Measurements from ENCODE around the gene ITPRID2. TPM values are rescaled to one million over a fixed set of nuclear protein-coding genes. Genes with fewer than 3 reads are reported as not detected.

ITPRID2 gene
- total RNA-seq, 1 donor from 2014 or later = 40.4 TPM

DNA sequence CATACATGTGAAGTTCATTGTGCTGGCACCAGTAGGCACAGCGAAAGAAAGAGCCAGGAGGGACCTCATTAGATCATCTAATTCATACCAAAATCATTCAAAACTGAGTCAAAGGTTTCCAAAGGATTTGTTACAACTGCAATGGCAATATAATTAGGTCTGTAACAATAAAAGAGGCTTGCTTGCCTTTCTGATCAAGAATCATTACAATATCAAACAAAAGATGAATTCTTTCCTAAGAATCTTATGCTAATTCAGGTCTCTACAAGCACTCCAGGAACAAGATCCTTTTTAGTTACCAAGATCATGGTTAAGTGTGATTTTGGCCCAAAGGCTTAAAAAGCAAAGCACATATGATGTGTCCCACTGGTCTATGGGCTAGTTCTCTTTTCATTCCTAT is 41.9 kb upstream of the ITPRID2 start:
- H3F3A ChIP-seq (ENCODE audit: low read depth) = no peaks in the 10 kb centered on the region
- no peaks in the 10 kb centered on the region for H4K20me1 ChIP-seq (ENCODE audit: low read depth)
- no peaks in the 10 kb centered on the region for H3K79me2 ChIP-seq (ENCODE audit: low read depth)
- TF ChIP-seq EZH2 (IDR thresholded peaks at IDR 0.05) (no peak), EZH2phosphoT487 (IDR thresholded peaks at IDR 0.05) (no peak)
- TF ChIP-seq, protein P1, sequence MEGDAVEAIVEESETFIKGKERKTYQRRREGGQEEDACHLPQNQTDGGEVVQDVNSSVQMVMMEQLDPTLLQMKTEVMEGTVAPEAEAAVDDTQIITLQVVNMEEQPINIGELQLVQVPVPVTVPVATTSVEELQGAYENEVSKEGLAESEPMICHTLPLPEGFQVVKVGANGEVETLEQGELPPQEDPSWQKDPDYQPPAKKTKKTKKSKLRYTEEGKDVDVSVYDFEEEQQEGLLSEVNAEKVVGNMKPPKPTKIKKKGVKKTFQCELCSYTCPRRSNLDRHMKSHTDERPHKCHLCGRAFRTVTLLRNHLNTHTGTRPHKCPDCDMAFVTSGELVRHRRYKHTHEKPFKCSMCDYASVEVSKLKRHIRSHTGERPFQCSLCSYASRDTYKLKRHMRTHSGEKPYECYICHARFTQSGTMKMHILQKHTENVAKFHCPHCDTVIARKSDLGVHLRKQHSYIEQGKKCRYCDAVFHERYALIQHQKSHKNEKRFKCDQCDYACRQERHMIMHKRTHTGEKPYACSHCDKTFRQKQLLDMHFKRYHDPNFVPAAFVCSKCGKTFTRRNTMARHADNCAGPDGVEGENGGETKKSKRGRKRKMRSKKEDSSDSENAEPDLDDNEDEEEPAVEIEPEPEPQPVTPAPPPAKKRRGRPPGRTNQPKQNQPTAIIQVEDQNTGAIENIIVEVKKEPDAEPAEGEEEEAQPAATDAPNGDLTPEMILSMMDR (IDR thresholded peaks at IDR 0.05) = no peak
- H3K36me3 ChIP-seq = no peaks in the 10 kb centered on the region
- H3K36me3 Mint-ChIP-seq = no peaks in the 10 kb centered on the region
- peaks cover 37% of the 10 kb centered on the region for H3K4me1 Mint-ChIP-seq
- H3K9ac ChIP-seq = no peak overlapping the region
- no peaks in the 10 kb centered on the region for H3K9me3 ChIP-seq (ENCODE audit: low read depth)
- no peaks in the 10 kb centered on the region for H3K27me3 Mint-ChIP-seq (ENCODE audit: insufficient read depth, low read depth)
- DNase-seq (ENCODE audit: low spot score) = no peak
- no peaks in the 10 kb centered on the region for H3K27me3 ChIP-seq
- H3K4me3 Mint-ChIP-seq = no peak overlapping the region
- peaks cover 12% of the 10 kb centered on the region for H3K4me1 ChIP-seq
- H3K27ac ChIP-seq = no peak overlapping the region
- no peak overlapping the region for H3K4me3 ChIP-seq
- no peak overlapping the region for H3K4me2 ChIP-seq
- H3K9me3 Mint-ChIP-seq = no peaks in the 10 kb centered on the region
- H3K27ac Mint-ChIP-seq = no peak overlapping the region
- H2AFZ ChIP-seq (replicated peaks) = no peak overlapping the region

DNA sequence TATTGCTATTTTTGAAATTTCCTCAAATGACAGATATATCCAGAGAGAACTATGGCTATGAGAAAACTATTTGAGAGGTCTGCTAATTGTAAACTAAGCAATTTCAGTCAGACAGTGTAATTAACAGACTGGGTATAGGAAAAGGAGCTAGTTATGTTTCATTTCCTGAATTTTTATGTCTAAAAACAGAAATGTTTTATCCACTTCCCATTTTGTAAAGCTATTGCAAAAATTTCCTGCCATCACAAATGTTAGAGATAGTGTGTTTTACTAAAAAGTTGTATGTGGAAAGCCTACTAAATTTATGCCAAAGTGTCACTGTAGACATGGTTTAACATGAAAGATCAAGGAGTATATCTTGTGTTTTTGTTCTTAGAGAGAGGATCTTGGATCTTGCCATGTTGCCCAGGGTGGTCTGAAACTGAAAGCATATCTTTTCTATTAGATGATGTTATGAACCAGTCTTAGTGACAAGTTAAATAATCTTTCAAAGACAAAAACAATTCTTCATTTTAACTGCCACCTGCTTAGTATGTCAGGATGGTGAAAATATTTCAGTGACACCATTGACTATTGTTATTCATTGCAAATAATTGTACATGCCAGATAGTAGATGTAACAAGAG is 40.5 kb upstream of the ITPRID2 start:
- Mint-ChIP-seq H3K36me3 (no peaks in the 10 kb centered on the region), H3K27me3 (ENCODE audit: insufficient read depth, low read depth) (no peaks in the 10 kb centered on the region), H3K27ac (no peak overlapping the region), H3K4me1 (peaks cover 43% of the 10 kb centered on the region), H3K9me3 (no peaks in the 10 kb centered on the region), H3K4me3 (no peak overlapping the region)
- no peak for DNase-seq (ENCODE audit: low spot score)
- no peaks in the 10 kb centered on the region for H3K9me3 ChIP-seq (ENCODE audit: low read depth)
- no peak overlapping the region for H3K4me3 ChIP-seq
- H3K27ac ChIP-seq = no peak overlapping the region
- no peak overlapping the region for H3K4me2 ChIP-seq
- TF ChIP-seq EZH2phosphoT487 (IDR thresholded peaks at IDR 0.05) = no peak
- TF ChIP-seq EZH2 (IDR thresholded peaks at IDR 0.05) = no peak
- TF ChIP-seq, protein P1 (IDR thresholded peaks at IDR 0.05) = no peak
- H2AFZ ChIP-seq (replicated peaks) = no peak overlapping the region
- no peaks in the 10 kb centered on the region for H3K36me3 ChIP-seq
- peaks cover 16% of the 10 kb centered on the region for H3K4me1 ChIP-seq
- H3K79me2 ChIP-seq (ENCODE audit: low read depth) = no peaks in the 10 kb centered on the region
- H3F3A ChIP-seq (ENCODE audit: low read depth) = no peaks in the 10 kb centered on the region
- no peaks in the 10 kb centered on the region for H4K20me1 ChIP-seq (ENCODE audit: low read depth)
- no peak overlapping the region for H3K9ac ChIP-seq
- H3K27me3 ChIP-seq = no peaks in the 10 kb centered on the region

DNA sequence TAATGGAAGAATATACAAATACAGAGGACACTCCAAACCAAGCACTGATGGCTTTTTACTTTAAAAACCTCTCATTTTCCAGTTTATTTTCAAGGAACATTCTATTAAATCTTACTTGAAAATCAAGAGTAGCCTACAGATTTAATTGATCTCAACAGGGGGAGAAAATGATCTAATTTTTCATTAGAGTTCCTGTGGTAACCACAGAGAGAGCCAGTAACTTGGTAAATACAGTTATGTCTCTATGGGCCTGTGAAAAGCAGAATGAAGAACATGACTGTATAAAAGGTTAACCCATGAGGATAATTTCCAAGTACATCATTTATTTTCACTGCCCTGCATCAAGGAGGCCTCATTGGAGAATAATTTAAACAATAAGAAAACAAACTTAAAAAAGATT is 39.8 kb upstream of the ITPRID2 start:
- Mint-ChIP-seq H3K9me3 (no peaks in the 10 kb centered on the region), H3K27me3 (ENCODE audit: insufficient read depth, low read depth) (no peaks in the 10 kb centered on the region), H3K4me1 (peaks cover 39% of the 10 kb centered on the region), H3K27ac (no peak overlapping the region), H3K36me3 (no peaks in the 10 kb centered on the region), H3K4me3 (no peak overlapping the region)
- Histone ChIP-seq H3F3A (ENCODE audit: low read depth) (no peaks in the 10 kb centered on the region), H3K4me1 (peaks cover 16% of the 10 kb centered on the region), H3K9ac (no peak overlapping the region), H3K27me3 (no peaks in the 10 kb centered on the region), H3K9me3 (ENCODE audit: low read depth) (no peaks in the 10 kb centered on the region), H3K4me2 (no peak overlapping the region), H3K4me3 (no peak overlapping the region), H3K79me2 (ENCODE audit: low read depth) (no peaks in the 10 kb centered on the region), H2AFZ (replicated peaks) (no peak overlapping the region), H4K20me1 (ENCODE audit: low read depth) (no peaks in the 10 kb centered on the region), H3K36me3 (no peaks in the 10 kb centered on the region), H3K27ac (no peak overlapping the region)
- no peak for DNase-seq (ENCODE audit: low spot score)
- TF ChIP-seq EZH2phosphoT487 (IDR thresholded peaks at IDR 0.05) (no peak), EZH2 (IDR thresholded peaks at IDR 0.05) (no peak)
- TF ChIP-seq, protein P1 (IDR thresholded peaks at IDR 0.05) = no peak

All from neural progenitor cell (in vitro differentiated cells).